ELR (cell line): ENCODE measurements around the gene SERGEF.
"Not testable (repeated sequence)": the region's sequence is repeated elsewhere in the genome, so short reads cannot be mapped to it uniquely, and the experiment has no call there.

Experiments used
- DNase-seq: peaks from one replicate; pipeline ENCODE4 v3.0.0-alpha.2; 2015; ENCODE audit warnings: low read depth

SERGEF gene

DNA sequence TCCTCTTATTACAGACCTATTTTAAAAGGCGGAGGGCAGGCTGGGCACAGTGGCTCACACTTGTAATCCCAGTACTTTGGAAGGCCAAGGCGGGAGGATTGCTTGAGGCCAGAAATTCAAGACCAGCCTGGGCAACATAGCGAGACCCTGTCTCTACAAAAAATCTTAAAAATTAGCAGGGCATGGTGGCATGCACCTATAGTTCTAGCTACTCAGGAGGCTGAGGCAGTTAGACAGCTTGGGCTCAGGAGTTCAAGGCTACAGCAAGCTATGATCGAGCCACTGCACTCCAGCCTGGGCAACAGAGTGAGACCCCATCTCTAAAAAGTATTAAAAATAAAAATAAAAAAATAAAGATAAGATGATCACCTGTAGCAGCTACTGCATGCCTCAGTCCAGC lies 12.7 kb downstream of the SERGEF start:
- DNase-seq: not testable (repeated sequence)

- DNase-seq: no peak
Observed at GRCh38 chr11:17992916-17993315, 19.9 kb downstream of the SERGEF start.

- peak; percentile 71 for DNase-seq
Observed at GRCh38 chr11:17991783-17992433, 20.9 kb downstream of the SERGEF start.

GRCh38 chr11:17989306-17989705 lies 23.5 kb downstream of the SERGEF start:
- no peak for DNase-seq

DNA sequence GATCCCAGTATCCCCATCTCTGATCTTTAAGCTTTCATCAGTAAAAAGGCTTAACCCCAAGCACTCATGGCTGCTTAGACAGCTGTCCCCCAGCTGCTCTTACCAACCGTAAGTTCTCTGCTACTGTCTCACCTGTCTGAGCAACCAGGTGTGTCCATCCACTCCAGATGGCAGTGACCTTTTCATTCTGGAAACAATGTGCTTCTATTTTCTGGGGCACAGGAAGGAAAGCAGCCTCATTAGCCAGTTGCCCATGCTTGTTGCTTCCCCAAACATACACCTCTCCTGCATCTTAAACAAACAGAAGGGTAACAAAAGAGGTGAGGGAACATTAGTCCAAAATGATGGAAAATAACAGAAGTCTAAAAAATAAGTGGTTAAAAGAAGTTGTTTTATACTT lies 24.4 kb downstream of the SERGEF start:
- DNase-seq: no peak

DNA sequence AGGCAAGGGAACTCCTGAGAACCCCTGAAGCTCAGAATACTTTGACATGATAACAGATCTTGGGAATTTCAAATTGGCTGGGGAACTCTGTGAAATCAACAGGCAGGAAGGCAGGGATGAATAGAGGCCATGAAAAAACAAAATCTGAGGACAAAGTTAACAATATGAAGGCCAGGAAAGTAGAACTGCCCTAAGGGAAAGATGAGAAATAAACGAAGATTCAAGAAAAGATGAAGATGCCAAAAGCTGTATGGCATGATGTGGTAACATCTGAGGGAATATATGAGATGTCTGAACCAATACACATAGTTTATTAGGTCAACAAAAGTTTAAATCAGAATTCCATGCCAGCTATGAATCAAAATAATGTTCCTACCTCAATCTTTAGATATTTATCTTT lies 25.0 kb downstream of the SERGEF start:
- no peak for DNase-seq

GRCh38 chr11:17986711-17987220 lies 26.1 kb downstream of the SERGEF start:
- DNase-seq: peak; percentile 4

GRCh38 chr11:17986007-17986710 lies 26.7 kb downstream of the SERGEF start:
- DNase-seq: peak; percentile 75

GRCh38 chr11:17985517-17985916 lies 27.3 kb downstream of the SERGEF start:
- peak; percentile 12 for DNase-seq

- DNase-seq: no peak
Observed at GRCh38 chr11:17983569-17983968, 29.3 kb downstream of the SERGEF start.

DNA sequence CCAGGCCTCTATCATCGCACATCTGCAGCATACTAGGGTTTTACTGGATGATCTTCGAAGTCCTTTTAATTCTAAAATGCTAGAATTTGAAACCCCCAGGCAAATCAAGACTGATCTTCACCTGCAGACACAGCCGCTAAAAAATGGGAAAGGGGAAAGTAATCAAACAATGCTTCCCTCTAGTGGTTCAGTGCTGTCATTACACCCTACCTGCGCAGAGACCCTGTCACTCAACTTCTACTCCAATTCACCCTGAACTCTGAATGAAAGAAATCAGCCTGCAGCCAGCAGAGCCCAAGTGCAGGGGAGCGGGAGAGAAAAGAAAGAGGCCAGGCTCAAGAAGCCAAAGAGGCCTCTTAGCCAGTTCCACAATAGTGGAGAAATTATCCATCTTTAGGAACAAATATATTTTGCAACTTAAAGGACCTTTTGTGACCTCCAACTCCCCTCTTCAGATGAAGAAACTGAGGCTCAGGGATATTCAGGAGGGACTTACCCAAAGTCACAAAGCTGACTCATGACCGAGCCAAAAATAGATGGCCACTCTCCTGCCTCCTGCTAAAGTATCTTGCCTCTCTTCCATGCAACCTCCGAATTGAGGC lies 33.0 kb downstream of the SERGEF start:
- peak; percentile 44 for DNase-seq

GRCh38 chr11:17978553-17979287 lies 34.1 kb downstream of the SERGEF start:
- DNase-seq: peak; percentile 71

- no peak for DNase-seq
Observed at GRCh38 chr11:17976651-17977050, 36.2 kb downstream of the SERGEF start.

DNA sequence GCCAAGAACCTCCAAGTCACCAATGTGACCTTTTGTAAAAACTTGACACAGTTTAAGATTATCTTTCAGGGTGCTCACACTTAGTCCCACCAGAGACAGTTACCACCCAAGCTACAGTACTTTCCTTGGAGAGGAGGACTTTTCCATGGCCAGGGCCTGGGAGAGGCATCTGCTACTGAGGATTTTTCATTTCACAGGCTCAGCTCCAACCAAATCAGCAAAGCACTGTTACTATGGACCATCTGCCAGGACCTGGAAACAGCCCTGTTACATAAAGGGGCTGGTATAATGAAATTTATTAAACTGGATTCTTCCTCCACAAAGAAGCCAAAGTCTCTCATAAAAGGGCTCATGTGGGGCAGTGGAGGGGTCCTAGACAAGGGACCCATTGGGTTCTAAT lies 38.6 kb downstream of the SERGEF start:
- no peak for DNase-seq

GRCh38 chr11:17972987-17973386 lies 39.9 kb downstream of the SERGEF start:
- DNase-seq: peak; percentile 79

DNA sequence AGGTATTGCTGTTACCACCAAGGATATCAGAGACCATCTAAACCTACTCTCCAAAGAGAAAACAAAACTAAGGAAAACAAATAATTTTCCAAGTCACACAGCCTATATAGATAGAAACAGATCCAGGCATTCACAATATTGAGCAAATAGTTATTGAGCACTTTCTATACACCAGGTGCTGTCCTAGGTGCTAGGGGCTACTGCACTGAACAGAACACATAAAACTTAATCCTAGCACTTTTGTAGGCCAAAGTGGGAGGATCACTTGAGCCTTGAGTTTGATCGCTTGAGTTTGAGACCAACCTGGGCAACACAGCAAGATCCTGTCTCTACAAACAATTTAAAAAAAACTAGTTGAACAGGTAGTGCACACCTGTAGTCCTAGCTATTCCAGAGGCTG lies 44.6 kb downstream of the SERGEF start:
- DNase-seq: no peak

GRCh38 chr11:17967661-17968060 lies 45.2 kb downstream of the SERGEF start:
- DNase-seq: no peak

- no peak for DNase-seq
Observed at GRCh38 chr11:17960091-17960490, 52.8 kb downstream of the SERGEF start.

DNA sequence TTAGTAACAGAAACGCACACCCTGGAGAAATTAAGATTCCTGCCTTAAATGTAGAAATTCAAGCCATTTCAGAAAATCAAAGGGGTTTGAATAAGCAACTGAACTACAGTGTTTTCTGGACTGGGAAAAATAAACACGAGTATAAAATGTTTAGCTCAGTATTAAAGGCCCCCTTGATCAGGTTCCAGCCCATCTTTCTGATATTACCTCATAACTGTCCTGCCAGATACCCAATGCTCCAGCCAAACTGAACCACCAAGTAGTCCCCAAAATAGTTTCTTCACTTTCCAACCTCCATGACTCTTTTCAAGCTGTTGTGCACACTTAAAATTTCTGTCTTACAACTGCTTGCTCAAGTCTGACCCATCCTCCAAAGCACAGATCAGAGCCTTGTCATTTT lies 54.4 kb downstream of the SERGEF start:
- no peak for DNase-seq

DNA sequence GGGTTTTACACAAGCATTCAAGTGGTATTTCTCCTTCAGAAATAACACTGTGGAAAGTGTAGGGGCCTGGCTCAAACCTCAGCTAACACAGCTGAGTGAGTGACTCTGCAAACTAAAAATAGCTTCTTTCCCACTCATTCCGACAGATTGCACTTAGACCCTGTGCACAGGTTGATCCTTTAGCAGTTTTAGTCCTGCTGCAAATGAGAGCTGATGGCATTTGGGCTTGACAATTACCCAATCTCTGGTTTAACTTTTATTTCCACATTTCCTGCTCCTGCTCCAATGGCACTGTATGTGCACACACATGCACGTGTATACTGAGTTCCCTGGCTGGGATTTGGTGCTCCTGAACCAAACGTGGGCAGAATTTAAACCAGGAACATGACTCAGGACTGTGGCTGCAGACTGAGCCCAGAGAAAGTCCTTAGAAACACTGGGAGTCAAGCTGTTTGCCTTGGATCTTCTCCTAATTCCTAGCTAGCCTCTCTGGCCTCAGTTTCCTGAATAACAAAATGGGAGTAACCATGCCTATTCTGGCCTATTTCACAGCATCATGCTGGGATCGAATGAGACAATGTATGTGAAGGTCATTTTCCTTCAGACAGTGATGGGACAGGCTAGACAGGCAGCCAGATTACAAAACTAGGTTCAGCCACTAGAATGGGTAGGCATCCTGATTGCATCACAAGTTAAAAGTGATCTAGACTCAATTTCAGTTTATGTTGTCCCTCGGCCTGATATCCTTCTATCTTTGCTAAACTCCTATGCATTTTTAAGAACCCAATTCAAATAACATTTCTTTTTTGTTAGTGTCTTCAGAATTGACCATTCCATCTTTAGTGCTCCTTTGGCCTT lies 58.2 kb downstream of the SERGEF start:
- no peak for DNase-seq

DNA sequence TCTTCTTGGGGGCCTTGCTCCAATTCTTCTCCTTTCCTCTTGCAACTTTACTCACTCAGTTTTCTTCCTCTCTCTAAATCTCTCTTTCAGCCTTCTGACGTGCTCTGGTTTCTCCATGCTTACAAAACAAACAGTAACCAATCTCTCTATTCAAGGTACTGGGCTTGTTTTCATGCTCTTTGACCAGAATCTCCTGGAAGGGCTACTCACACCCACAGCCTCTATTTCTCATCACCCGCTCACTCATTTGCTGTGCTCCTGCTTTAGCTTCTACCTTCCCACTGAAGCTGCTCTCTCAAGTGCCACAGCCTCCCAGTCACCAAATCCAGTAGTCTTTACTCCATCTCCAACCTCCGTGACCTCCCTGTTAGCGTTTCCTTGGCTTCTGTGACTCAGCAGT lies 60.4 kb downstream of the SERGEF start:
- no peak for DNase-seq
